Suprapubic skin (tissue), 4 donors: ENCODE measurements around the gene CLEC1A. TPM values are rescaled to one million over a fixed set of nuclear protein-coding genes. Genes with fewer than 3 reads are reported as not detected.

Experiments
- DNase-seq, 2 donors: peaks; one replicate each; pipeline ENCODE4 v3.0.0-alpha.2; 2019; ENCODE audit warnings: low spot score in 2 of 2
- H3K27ac ChIP-seq: fragments of 200-600 bp; sonication (generic); one replicate; pipeline ENCODE4 v1.5.1; 2019
- H3K27me3 ChIP-seq: fragments of 200-600 bp; sonication (generic); one replicate; pipeline ENCODE4 v1.5.1; 2019
- H3K36me3 ChIP-seq: fragments of 200-600 bp; sonication (generic); one replicate; pipeline ENCODE4 v1.5.1; 2019
- H3K4me1 ChIP-seq: fragments of 200-600 bp; sonication (generic); one replicate; pipeline ENCODE4 v1.5.1; 2019
- H3K4me3 ChIP-seq: fragments of 200-600 bp; sonication (generic); one replicate; pipeline ENCODE4 v1.5.1; 2019; ENCODE audit warnings: mild to moderate bottlenecking
- H3K9me3 ChIP-seq: fragments of 200-600 bp; sonication (generic); one replicate; pipeline ENCODE4 v1.5.1; 2019
- EP300 ChIP-seq: sonication (generic); formaldehyde crosslinking; IDR thresholded peaks from one replicate; pipeline ENCODE4 v1.6.1; 2017; ENCODE audit warnings: antibody characterized with exemption
- POLR2A ChIP-seq, 2 donors: fragments of 450-650 bp; IDR thresholded peaks; one replicate each; pipeline ENCODE4 v1.6.1; 2017; ENCODE audit warnings: antibody characterized with exemption in 2 of 2, mild to moderate bottlenecking in 2 of 2, moderate library complexity in 2 of 2
- POLR2AphosphoS5 ChIP-seq, 3 donors: sonication (generic); formaldehyde crosslinking; IDR thresholded peaks; one replicate each; pipeline ENCODE4 v1.6.1; 2017; ENCODE audit warnings: antibody characterized with exemption in 3 of 3
- WGBS: methylation state at CpG from one replicate; pipeline ENCODE4 v1.1.5; 2018; 5-methylcytosine and 5-hydroxymethylcytosine counted together
- total RNA-seq, 4 donors: library from RNA; depleted of rRNA; stranded (reverse); fragments of >200 nt; gene quantifications; one replicate each; pipeline ENCODE4 v1.1.0, GENCODE V29; 2016
- TF ChIP-seq, protein P1 (sequence below), 2 donors: fragments of 200-600 bp in 1 of 2; fragments of 450-650 bp in 1 of 2; sonication (generic) in 1 of 2; IDR thresholded peaks; one replicate each; pipeline ENCODE4 v1.5.1; 2016 to 2019; ENCODE audit warnings: antibody characterized with exemption in 2 of 2, mild to moderate bottlenecking in 1 of 2, moderate library complexity in 1 of 2

Gene CLEC1A, protein sequence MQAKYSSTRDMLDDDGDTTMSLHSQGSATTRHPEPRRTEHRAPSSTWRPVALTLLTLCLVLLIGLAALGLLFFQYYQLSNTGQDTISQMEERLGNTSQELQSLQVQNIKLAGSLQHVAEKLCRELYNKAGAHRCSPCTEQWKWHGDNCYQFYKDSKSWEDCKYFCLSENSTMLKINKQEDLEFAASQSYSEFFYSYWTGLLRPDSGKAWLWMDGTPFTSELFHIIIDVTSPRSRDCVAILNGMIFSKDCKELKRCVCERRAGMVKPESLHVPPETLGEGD
- 1 to 10 TPM in 2 of 4 donors, under 1 TPM in 2; 0.42 to 2.1 (median 1.1) TPM for total RNA-seq

DNA sequence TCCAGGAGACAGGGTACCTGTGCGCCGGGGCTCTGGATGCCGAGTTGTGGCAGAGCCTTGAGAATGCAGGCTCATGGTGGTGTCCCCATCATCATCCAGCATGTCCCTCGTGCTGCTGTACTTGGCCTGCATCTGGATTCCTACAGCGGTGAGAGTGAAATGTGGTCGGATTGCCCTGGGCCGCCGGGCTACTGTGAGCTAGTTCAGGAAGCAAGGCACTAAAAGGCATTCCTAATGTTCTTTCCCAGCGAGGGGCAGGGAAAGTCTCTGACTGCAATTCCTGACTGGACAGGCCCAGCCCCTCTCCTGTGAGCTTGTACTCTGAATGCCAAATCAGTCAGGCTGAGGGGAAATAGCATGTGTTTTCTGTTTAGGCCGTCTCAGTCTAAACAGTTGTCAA lies at the start of gene CLEC1A:
Gene CLEC1A (minus strand): TSS at position 195 of the 400 bp plus-strand sequence. CDS start 63 bp downstream, at position 132.
- no peak for DNase-seq
- Histone ChIP-seq H3K27ac (peak within 1 kb of the TSS; percentile 51), H3K36me3 (no peaks in the 10 kb centered on the region), H3K4me3 (peak within 1 kb of the TSS; percentile 18), H3K4me1 (peaks cover 24% of the 10 kb centered on the region), H3K27me3 (no peaks in the 10 kb centered on the region), H3K9me3 (no peaks in the 10 kb centered on the region)
- WGBS, result 56% methylated on average over 10 of the region's 10 CpGs
- peak in 1 of 3 donors; percentile 46 for TF ChIP-seq POLR2AphosphoS5 (IDR thresholded peaks at IDR 0.05)
- TF ChIP-seq, protein P1, sequence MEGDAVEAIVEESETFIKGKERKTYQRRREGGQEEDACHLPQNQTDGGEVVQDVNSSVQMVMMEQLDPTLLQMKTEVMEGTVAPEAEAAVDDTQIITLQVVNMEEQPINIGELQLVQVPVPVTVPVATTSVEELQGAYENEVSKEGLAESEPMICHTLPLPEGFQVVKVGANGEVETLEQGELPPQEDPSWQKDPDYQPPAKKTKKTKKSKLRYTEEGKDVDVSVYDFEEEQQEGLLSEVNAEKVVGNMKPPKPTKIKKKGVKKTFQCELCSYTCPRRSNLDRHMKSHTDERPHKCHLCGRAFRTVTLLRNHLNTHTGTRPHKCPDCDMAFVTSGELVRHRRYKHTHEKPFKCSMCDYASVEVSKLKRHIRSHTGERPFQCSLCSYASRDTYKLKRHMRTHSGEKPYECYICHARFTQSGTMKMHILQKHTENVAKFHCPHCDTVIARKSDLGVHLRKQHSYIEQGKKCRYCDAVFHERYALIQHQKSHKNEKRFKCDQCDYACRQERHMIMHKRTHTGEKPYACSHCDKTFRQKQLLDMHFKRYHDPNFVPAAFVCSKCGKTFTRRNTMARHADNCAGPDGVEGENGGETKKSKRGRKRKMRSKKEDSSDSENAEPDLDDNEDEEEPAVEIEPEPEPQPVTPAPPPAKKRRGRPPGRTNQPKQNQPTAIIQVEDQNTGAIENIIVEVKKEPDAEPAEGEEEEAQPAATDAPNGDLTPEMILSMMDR (IDR thresholded peaks at IDR 0.05), result no peak

DNA sequence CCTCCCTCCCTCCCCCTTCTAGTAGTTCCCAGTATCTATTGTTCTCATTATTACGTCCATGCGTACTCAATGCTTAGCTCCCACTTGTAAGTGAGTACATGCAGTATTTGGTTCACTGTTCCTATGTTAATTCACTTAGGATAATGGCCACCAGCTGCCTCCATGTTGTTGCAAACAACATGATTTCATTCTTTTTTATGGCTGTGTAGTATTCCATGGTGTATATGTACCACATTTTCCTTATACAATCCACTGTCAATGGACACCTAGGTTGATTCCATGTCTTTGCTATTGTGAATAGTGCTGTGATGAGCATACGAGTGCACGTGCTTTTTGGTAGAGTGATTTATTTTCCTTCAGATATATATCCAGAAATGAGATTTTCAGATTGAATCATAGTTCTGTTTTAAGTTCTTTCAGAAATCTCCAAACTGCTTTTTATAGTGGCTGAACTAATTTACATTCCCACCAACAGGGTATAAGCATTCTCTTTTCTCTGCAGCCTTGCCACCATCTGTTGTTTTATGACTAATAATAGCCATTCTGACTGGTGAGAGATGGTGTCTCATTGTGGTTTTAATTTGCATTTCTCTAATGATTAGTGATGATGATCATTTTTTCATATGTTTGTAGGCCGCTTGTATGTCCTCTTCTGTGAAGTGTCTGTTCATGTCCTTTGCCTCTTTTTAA lies 49.1 kb upstream of the CLEC1A start:
- H3K9me3 ChIP-seq, result no peaks in the 10 kb centered on the region
- peaks cover under 1% of the 10 kb centered on the region for H3K4me1 ChIP-seq
- H3K27me3 ChIP-seq, result no peaks in the 10 kb centered on the region
- H3K4me3 ChIP-seq, result no peak overlapping the region
- H3K36me3 ChIP-seq, result no peaks in the 10 kb centered on the region
- WGBS, result 75% methylated on average over 5 of the region's 5 CpGs
- H3K27ac ChIP-seq, result no peak overlapping the region
- TF ChIP-seq POLR2AphosphoS5 (IDR thresholded peaks at IDR 0.05) (no peak), POLR2A (IDR thresholded peaks at IDR 0.05) (no peak), EP300 (no peak)
- TF ChIP-seq, protein P1 (IDR thresholded peaks at IDR 0.05), result no peak
- DNase-seq, result no peak

DNA sequence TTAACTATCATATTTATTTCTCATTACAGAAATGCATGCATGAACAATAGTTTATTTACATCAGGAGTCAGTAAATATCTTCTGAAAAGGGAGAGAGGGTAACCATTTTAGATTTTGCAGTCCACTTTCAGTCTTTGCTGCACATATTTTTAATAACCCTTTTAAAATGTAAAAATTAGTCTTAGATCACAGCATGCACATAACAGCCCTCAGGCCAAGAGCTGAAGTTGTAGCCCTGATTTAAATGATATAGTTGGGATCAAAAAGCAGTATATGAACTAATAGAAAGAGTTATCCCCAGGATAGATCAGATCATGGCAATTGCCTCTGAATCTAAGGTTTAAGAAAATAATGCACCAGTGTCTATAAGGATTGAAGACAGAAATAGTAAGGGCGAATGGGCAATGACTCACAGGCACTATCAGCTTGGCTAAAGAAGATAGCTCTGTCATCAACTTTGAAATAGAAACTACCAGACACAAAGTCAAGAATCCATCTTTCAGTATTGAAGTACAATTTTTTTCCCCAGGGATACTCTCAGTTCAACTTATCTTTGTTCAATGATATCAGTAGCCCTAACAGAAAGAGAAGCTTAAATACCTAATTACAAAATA lies 44.3 kb upstream of the CLEC1A start:
- WGBS, result 6% methylated on average over 1 of the region's 1 CpG
- no peaks in the 10 kb centered on the region for H3K4me1 ChIP-seq
- TF ChIP-seq EP300 (no peak), POLR2A (IDR thresholded peaks at IDR 0.05) (no peak)
- TF ChIP-seq, protein P1 (IDR thresholded peaks at IDR 0.05), result no peak

DNA sequence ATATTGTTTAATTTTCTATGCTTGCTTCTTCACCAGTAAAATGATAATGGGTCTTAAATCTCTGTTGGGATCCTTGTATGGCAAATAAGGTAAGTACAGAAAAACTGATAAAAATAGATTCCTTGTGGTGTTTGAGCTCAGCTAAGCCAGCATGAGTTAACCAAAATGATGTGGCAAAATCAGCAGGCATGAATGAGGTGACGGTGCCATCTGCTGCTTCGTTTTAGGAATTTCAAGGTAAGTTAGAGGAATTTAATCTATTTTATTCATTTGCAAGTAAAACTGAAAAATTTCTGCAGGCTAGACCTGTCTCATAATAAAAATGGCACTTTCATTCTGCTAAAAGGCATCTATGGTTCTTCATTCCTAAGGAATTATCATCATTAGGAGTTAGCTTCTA lies 41.2 kb upstream of the CLEC1A start:
- WGBS, result 12% methylated on average over 2 of the region's 2 CpGs
- no peak for DNase-seq
- Histone ChIP-seq H3K9me3 (no peaks in the 10 kb centered on the region), H3K4me3 (no peak overlapping the region), H3K36me3 (no peaks in the 10 kb centered on the region), H3K4me1 (no peaks in the 10 kb centered on the region), H3K27ac (no peak overlapping the region), H3K27me3 (no peaks in the 10 kb centered on the region)
- TF ChIP-seq, protein P1 (IDR thresholded peaks at IDR 0.05), result peak in 1 of 2 donors; percentile 19
- TF ChIP-seq EP300, result no peak

More for the DNA sequence above, 44.3 kb upstream of the CLEC1A start:
- Histone ChIP-seq H3K27ac (no peak overlapping the region), H3K4me3 (no peak overlapping the region), H3K9me3 (no peaks in the 10 kb centered on the region), H3K36me3 (no peaks in the 10 kb centered on the region), H3K27me3 (no peaks in the 10 kb centered on the region)
- no peak for DNase-seq

DNA sequence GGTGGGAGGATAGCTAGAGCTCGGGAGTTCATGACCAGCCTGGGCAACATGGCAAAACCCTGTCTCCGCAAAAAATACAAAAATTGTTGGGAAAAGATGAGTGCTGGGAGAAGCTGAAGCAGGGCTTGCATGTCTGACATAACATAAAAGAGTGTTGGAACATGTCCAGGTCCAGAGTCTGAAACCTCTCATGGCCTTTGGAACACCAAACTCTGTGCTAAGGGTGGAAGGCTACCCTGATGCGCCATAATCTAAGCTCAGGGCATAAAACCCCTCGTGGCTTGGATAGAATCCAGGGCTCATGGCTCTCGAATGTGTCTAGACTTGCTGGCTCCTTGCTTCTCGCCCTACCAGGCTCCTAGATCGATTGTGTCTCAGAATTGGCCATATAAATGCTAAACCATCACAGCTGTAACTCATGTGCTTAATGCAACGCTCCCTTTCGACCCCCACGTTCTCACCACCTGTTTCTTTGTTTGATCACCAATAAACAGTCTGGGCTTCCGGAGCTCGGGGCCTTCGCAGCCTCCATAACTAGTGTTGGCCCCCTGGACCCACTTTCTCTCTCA lies 37.9 kb upstream of the CLEC1A start:
- Histone ChIP-seq H3K27me3 (no peaks in the 10 kb centered on the region), H3K36me3 (no peaks in the 10 kb centered on the region), H3K4me3 (no peak overlapping the region), H3K9me3 (no peaks in the 10 kb centered on the region), H3K27ac (no peak overlapping the region), H3K4me1 (peaks cover 6% of the 10 kb centered on the region)
- DNase-seq, result no peak
- TF ChIP-seq, protein P1 (IDR thresholded peaks at IDR 0.05), result no peak
- TF ChIP-seq POLR2AphosphoS5 (IDR thresholded peaks at IDR 0.05) (no peak), EP300 (no peak), POLR2A (IDR thresholded peaks at IDR 0.05) (no peak)
- WGBS, result 76% methylated on average over 13 of the region's 13 CpGs
